Activated CD8-positive, alpha-beta memory T cell treated with anti-CD3 and anti-CD28 coated beads for 48 hours (primary cell): ENCODE results near the gene STON2.
A peak's percentile ranks its signal among the peaks of the same experiment; 100 is the strongest.

ENCODE experiments used
- DNase-seq, 3 experiments: peaks; one replicate each; pipeline ENCODE4 v3.0.0-alpha.2; 2020; ENCODE audit warnings: low read depth in 2 of 3, low spot score in 2 of 3

Gene STON2

GRCh38 chr14:81303258-81303935 is 96.7 kb downstream of the STON2 start:
- DNase-seq: peak in 2 of 3 experiments; percentile 1 to 12

- no peak for DNase-seq
Observed at GRCh38 chr14:81302638-81303037, 97.5 kb downstream of the STON2 start.

GRCh38 chr14:81301813-81302212 is 98.3 kb downstream of the STON2 start:
- no peak for DNase-seq

- DNase-seq: no peak
Observed at GRCh38 chr14:81301371-81301770, 98.8 kb downstream of the STON2 start.

GRCh38 chr14:81298911-81299310 is 101.2 kb downstream of the STON2 start:
- no peak for DNase-seq

- no peak for DNase-seq
Observed at GRCh38 chr14:81298122-81298521, 102.0 kb downstream of the STON2 start.

GRCh38 chr14:81295958-81296923 is 103.9 kb downstream of the STON2 start:
- DNase-seq: no peak

- no peak for DNase-seq
Observed at GRCh38 chr14:81289516-81289915, 110.6 kb downstream of the STON2 start.

GRCh38 chr14:81286574-81287370 is 113.4 kb downstream of the STON2 start:
- no peak for DNase-seq

- DNase-seq: no peak
Observed at GRCh38 chr14:81285245-81285644, 114.9 kb downstream of the STON2 start.

GRCh38 chr14:81281332-81281731 is 118.8 kb downstream of the STON2 start:
- no peak for DNase-seq

GRCh38 chr14:81280136-81280791 is 119.9 kb downstream of the STON2 start:
- no peak for DNase-seq

- DNase-seq: no peak
Observed at GRCh38 chr14:81277096-81277495, 123.0 kb downstream of the STON2 start.

GRCh38 chr14:81276073-81277069 is 123.8 kb downstream of the STON2 start:
- DNase-seq: no peak

- DNase-seq: no peak
Observed at GRCh38 chr14:81275305-81276072, 124.6 kb downstream of the STON2 start.

- DNase-seq: no peak
Observed at GRCh38 chr14:81273961-81274575, 126.1 kb downstream of the STON2 start.

GRCh38 chr14:81273521-81273920 is 126.6 kb downstream of the STON2 start:
- DNase-seq: no peak

GRCh38 chr14:81272317-81272716 is 127.8 kb downstream of the STON2 start:
- DNase-seq: no peak

- DNase-seq: no peak
Observed at GRCh38 chr14:81269979-81270375, 130.1 kb downstream of the STON2 start.
